WTC11 (cell line): Measurements from ENCODE around the gene FMO2. TPM values are rescaled to one million over a fixed set of nuclear protein-coding genes. Genes with fewer than 3 reads are reported as not detected.

ENCODE experiments used
- ATAC-seq: fragments of 200-7000 bp; cut with Tn5 transposase; 2 replicates; pipeline ENCODE4 v1.10.0; 2021; ENCODE audit warnings: mild to moderate bottlenecking, moderate library complexity
- CTCF ChIA-PET: fragments of 300-600 bp; sonication (Branson Sonifier 250); formaldehyde crosslinking; loops from one replicate; lab custom pipeline; 2021; ENCODE audit warnings: antibody characterized with exemption; lab: Charles Lee
- POLR2A ChIA-PET: fragments of 350-600 bp; sonication (Branson Sonifier 250); formaldehyde crosslinking; loops from one replicate; lab custom pipeline; 2021; ENCODE audit warnings: antibody characterized with exemption; lab: Charles Lee
- DNase-seq: peaks from one replicate; pipeline ENCODE4 v3.0.0; 2021; ENCODE audit warnings: low spot score
- H3K27ac Mint-ChIP-seq: 2 replicates; pipeline ENCODE4 v1.8.0; 2021; ENCODE audit warnings: mixed read lengths
- H3K27me3 Mint-ChIP-seq: 2 replicates; pipeline ENCODE4 v1.8.0; 2021; ENCODE audit warnings: low read depth, mild to moderate bottlenecking, moderate library complexity, mixed read lengths
- H3K36me3 Mint-ChIP-seq: 2 replicates; pipeline ENCODE4 v1.8.0; 2021; ENCODE audit warnings: mixed read lengths
- H3K4me1 Mint-ChIP-seq: 2 replicates; pipeline ENCODE4 v1.8.0; 2022; ENCODE audit warnings: mixed read lengths
- H3K4me3 Mint-ChIP-seq: 2 replicates; pipeline ENCODE4 v1.8.0; 2021; ENCODE audit warnings: mild to moderate bottlenecking, moderate library complexity, mixed read lengths
- H3K9me3 Mint-ChIP-seq: 2 replicates; pipeline ENCODE4 v1.8.0; 2021; ENCODE audit warnings: mixed read lengths
- ARID4B ChIP-seq: sonication (generic); formaldehyde crosslinking; IDR thresholded peaks from 2 replicates; pipeline ENCODE4 v1.8.0; 2023; ENCODE audit warnings: missing genetic modification reagents, mild to moderate bottlenecking, borderline replicate concordance
- CREB1 ChIP-seq: sonication (generic); formaldehyde crosslinking; IDR thresholded peaks from 2 replicates; pipeline ENCODE4 v1.8.0; 2023; ENCODE audit warnings: mild to moderate bottlenecking, missing genetic modification reagents
- E2F1 ChIP-seq: sonication (generic); formaldehyde crosslinking; IDR thresholded peaks from 2 replicates; pipeline ENCODE4 v1.8.0; 2022; ENCODE audit warnings: mild to moderate bottlenecking, missing genetic modification reagents
- EMX1 ChIP-seq: fragments of 250-450 bp; sonication (Bioruptor Pico); IDR thresholded peaks from 2 replicates; pipeline ENCODE4 v1.8.0; 2021; ENCODE audit warnings: mild to moderate bottlenecking
- FOXP4 ChIP-seq: sonication (generic); formaldehyde crosslinking; IDR thresholded peaks from 2 replicates; pipeline ENCODE4 v1.8.0; 2022; ENCODE audit warnings: mild to moderate bottlenecking, missing genetic modification reagents
- MYBL2 ChIP-seq: sonication (generic); formaldehyde crosslinking; IDR thresholded peaks from 2 replicates; pipeline ENCODE4 v1.8.1; 2023; ENCODE audit warnings: mild to moderate bottlenecking, moderate library complexity, missing genetic modification reagents
- NR1H2 ChIP-seq: sonication (generic); formaldehyde crosslinking; IDR thresholded peaks from 2 replicates; pipeline ENCODE4 v1.9.0; 2021; ENCODE audit warnings: mild to moderate bottlenecking, moderate library complexity, missing genetic modification reagents
- NR2C2 ChIP-seq: sonication (generic); formaldehyde crosslinking; IDR thresholded peaks from 2 replicates; pipeline ENCODE4 v1.8.0; 2022; ENCODE audit warnings: mild to moderate bottlenecking, missing genetic modification reagents
- NR3C1 ChIP-seq: sonication (generic); formaldehyde crosslinking; conservative IDR thresholded peaks from 2 replicates; pipeline ENCODE4 v1.8.1; 2023; ENCODE audit warnings: low read depth, mild to moderate bottlenecking, missing genetic modification reagents
- PRDM15 ChIP-seq: sonication (generic); formaldehyde crosslinking; IDR thresholded peaks from 2 replicates; pipeline ENCODE4 v1.8.0; 2022; ENCODE audit warnings: missing genetic modification reagents
- PRRX2 ChIP-seq: fragments of 250-450 bp; sonication (Bioruptor Pico); IDR thresholded peaks from 2 replicates; pipeline ENCODE4 v1.8.0; 2021; ENCODE audit warnings: mild to moderate bottlenecking
- SMAD3 ChIP-seq: sonication (generic); formaldehyde crosslinking; IDR thresholded peaks from 2 replicates; pipeline ENCODE4 v1.8.0; 2022; ENCODE audit warnings: missing genetic modification reagents, mild to moderate bottlenecking, borderline replicate concordance
- TCF7 ChIP-seq: sonication (generic); formaldehyde crosslinking; IDR thresholded peaks from 2 replicates; pipeline ENCODE4 v1.8.0; 2022; ENCODE audit warnings: mild to moderate bottlenecking, low read depth, missing genetic modification reagents, moderate library complexity
- TEAD4 ChIP-seq: sonication (generic); formaldehyde crosslinking; IDR thresholded peaks from 2 replicates; pipeline ENCODE4 v1.8.0; 2022; ENCODE audit warnings: mild to moderate bottlenecking, missing genetic modification reagents
- ZNF263 ChIP-seq: sonication (generic); formaldehyde crosslinking; IDR thresholded peaks from 2 replicates; pipeline ENCODE4 v1.8.1; 2022; ENCODE audit warnings: low read depth, mild to moderate bottlenecking, moderate library complexity, missing genetic modification reagents
- total RNA-seq: library from RNA; stranded (reverse); gene quantifications from 3 replicates; pipeline ENCODE4 v1.2.3, GENCODE V29; 2021
- TF ChIP-seq, protein P1 (sequence below): sonication (generic); formaldehyde crosslinking; conservative IDR thresholded peaks from 2 replicates; pipeline ENCODE4 v1.8.1; 2023; ENCODE audit warnings: mild to moderate bottlenecking, low read depth, missing genetic modification reagents, moderate library complexity
- TF ChIP-seq, protein P2 (sequence below): sonication (generic); formaldehyde crosslinking; IDR thresholded peaks from 2 replicates; pipeline ENCODE4 v1.8.0; 2023; ENCODE audit warnings: missing genetic modification reagents
- TF ChIP-seq, protein P3 (sequence below): fragments of 250-450 bp; sonication (Bioruptor Pico); IDR thresholded peaks from 2 replicates; pipeline ENCODE4 v1.9.0; 2021; ENCODE audit warnings: mild to moderate bottlenecking

The FMO2 gene
- total RNA-seq, 1 experiment from 2014 or later = not detected

GRCh38 chr1:171210355-171210754, 25.3 kb downstream of the FMO2 start (continued):
- TF ChIP-seq FOXP4 (no peak), ARID4B (CRISPR knock-in tag) (no peak), NR2C2 (CRISPR knock-in tag) (no peak), MYBL2 (CRISPR knock-in tag) (no peak)

DNA sequence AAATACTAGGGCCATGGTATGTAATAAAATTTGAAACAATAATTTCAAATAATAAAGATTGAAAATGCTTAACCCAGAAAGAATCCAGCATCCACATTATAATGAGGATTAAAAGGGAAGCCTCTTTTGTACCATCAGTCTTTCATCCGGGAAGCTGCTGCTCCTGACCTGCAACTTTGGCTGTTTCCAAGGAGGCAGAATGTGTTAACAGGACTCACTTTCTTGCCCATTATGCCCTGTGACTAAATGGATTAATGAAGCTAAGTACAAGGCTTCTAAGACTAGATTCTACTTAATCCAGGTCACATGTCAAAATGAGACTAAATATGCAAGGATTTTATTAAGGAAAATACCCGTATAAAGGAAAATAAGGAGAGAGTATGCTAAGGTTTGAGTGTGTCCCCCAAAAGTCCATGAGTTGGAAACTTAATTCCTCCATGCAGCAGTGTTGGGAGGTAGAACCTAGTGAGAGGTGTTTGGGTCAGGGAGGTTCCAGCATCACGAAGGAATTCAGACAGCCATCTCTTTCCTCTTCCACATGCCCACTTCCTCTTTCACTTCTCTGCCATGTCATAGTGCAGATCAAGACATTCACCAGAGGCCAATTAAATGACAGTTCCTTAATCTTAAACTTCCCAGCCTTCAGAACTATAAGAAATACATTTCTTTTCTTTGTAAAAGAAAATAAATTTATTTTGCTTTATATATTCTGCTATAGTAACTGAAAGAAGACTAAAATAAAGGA, 27.7 kb downstream of the FMO2 start:
- ChIA-PET CTCF (interaction anchor here (0.8 to 2.7 kb wide), 3 partner anchors 14 to 246 kb away, joined by 3 to 11 read pairs (median 4); partner anchors contain the start of gene FMO4), POLR2A (no interaction called here)
- H3K27ac Mint-ChIP-seq = no peak overlapping the region
- no peaks in the 10 kb centered on the region; the same call in 1 of the 2 replicates for H3K9me3 Mint-ChIP-seq
- H3K4me3 Mint-ChIP-seq = no peak overlapping the region
- ATAC-seq (no peak), DNase-seq (no peak)
- peaks cover 9% of the 10 kb centered on the region for H3K36me3 Mint-ChIP-seq
- H3K27me3 Mint-ChIP-seq = peaks cover 8% of the 10 kb centered on the region
- peaks cover 49% of the 10 kb centered on the region for H3K4me1 Mint-ChIP-seq
- no peak for TF ChIP-seq TEAD4 (CRISPR knock-in tag)
- TF ChIP-seq TCF7 (CRISPR knock-in tag) = no peak
- TF ChIP-seq PRDM15 = no peak
- no peak for TF ChIP-seq E2F1
- no peak for TF ChIP-seq CREB1 (CRISPR knock-in tag)
- TF ChIP-seq NR3C1 (CRISPR knock-in tag) = no peak
- TF ChIP-seq NR1H2 (CRISPR knock-in tag) = no peak
- TF ChIP-seq, protein P1, sequence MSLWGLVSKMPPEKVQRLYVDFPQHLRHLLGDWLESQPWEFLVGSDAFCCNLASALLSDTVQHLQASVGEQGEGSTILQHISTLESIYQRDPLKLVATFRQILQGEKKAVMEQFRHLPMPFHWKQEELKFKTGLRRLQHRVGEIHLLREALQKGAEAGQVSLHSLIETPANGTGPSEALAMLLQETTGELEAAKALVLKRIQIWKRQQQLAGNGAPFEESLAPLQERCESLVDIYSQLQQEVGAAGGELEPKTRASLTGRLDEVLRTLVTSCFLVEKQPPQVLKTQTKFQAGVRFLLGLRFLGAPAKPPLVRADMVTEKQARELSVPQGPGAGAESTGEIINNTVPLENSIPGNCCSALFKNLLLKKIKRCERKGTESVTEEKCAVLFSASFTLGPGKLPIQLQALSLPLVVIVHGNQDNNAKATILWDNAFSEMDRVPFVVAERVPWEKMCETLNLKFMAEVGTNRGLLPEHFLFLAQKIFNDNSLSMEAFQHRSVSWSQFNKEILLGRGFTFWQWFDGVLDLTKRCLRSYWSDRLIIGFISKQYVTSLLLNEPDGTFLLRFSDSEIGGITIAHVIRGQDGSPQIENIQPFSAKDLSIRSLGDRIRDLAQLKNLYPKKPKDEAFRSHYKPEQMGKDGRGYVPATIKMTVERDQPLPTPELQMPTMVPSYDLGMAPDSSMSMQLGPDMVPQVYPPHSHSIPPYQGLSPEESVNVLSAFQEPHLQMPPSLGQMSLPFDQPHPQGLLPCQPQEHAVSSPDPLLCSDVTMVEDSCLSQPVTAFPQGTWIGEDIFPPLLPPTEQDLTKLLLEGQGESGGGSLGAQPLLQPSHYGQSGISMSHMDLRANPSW (CRISPR knock-in tag) = no peak
- TF ChIP-seq, protein P2, sequence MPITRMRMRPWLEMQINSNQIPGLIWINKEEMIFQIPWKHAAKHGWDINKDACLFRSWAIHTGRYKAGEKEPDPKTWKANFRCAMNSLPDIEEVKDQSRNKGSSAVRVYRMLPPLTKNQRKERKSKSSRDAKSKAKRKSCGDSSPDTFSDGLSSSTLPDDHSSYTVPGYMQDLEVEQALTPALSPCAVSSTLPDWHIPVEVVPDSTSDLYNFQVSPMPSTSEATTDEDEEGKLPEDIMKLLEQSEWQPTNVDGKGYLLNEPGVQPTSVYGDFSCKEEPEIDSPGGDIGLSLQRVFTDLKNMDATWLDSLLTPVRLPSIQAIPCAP (CRISPR knock-in tag) = no peak
- no peak for TF ChIP-seq MYBL2 (CRISPR knock-in tag)
- TF ChIP-seq ZNF263 (CRISPR knock-in tag) = no peak
- TF ChIP-seq, protein P3, sequence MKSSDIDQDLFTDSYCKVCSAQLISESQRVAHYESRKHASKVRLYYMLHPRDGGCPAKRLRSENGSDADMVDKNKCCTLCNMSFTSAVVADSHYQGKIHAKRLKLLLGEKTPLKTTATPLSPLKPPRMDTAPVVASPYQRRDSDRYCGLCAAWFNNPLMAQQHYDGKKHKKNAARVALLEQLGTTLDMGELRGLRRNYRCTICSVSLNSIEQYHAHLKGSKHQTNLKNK (CRISPR knock-in tag) = no peak
- TF ChIP-seq SMAD3 = no peak
- TF ChIP-seq PRRX2 (CRISPR knock-in tag) = no peak
- TF ChIP-seq EMX1 (CRISPR knock-in tag) = no peak
